Fibroblast of villous mesenchyme (primary cell): Measurements from ENCODE around the gene TMEM17. TPM values are rescaled to one million over a fixed set of nuclear protein-coding genes. Genes with fewer than 3 reads are reported as not detected.

Source experiments
- DNase-seq: peaks from one replicate; pipeline ENCODE4 v3.0.0-alpha.2; 2010; ENCODE audit warnings: low read depth
- H3K4me3 ChIP-seq: 2 replicates; pipeline ENCODE4 v1.5.1; 2011; ENCODE audit warnings: low read depth, mild to moderate bottlenecking, low read length
- CTCF ChIP-seq: IDR thresholded peaks from 2 replicates; pipeline ENCODE4 v1.5.1; 2012; ENCODE audit warnings: low read depth, mild to moderate bottlenecking, low read length; ENCODE audit not compliant: insufficient read depth
- total RNA-seq: library from RNA; depleted of rRNA; stranded (reverse); fragments of >200 nt; gene quantifications from 2 replicates; pipeline ENCODE4 v1.2.3, GENCODE V29; 2012

Gene TMEM17
- total RNA-seq, 1 donor: 3.0 TPM

- H3K4me3 ChIP-seq: no peak overlapping the region
- DNase-seq: no peak
- no peak for TF ChIP-seq CTCF
Measured at GRCh38 chr2:62462211-62462610, 43.8 kb downstream of the TMEM17 start.

- DNase-seq: no peak
Measured at GRCh38 chr2:62461707-62462106, 44.3 kb downstream of the TMEM17 start.

GRCh38 chr2:62461017-62461553, 44.9 kb downstream of the TMEM17 start:
- TF ChIP-seq CTCF: no peak
- no peak for DNase-seq
- no peak overlapping the region for H3K4me3 ChIP-seq

More at GRCh38 chr2:62461707-62462106, 44.3 kb downstream of the TMEM17 start:
- no peak overlapping the region for H3K4me3 ChIP-seq
- TF ChIP-seq CTCF: no peak

GRCh38 chr2:62460175-62460574, 45.8 kb downstream of the TMEM17 start:
- DNase-seq: no peak
- no peak overlapping the region for H3K4me3 ChIP-seq
- TF ChIP-seq CTCF: no peak

GRCh38 chr2:62459672-62460071, 46.3 kb downstream of the TMEM17 start:
- no peak overlapping the region for H3K4me3 ChIP-seq
- no peak for TF ChIP-seq CTCF
- no peak for DNase-seq

- no peak overlapping the region for H3K4me3 ChIP-seq
- DNase-seq: no peak
- TF ChIP-seq CTCF: no peak
Measured at GRCh38 chr2:62459106-62459505, 46.9 kb downstream of the TMEM17 start.

- no peak overlapping the region for H3K4me3 ChIP-seq
- no peak for TF ChIP-seq CTCF
- no peak for DNase-seq
Measured at GRCh38 chr2:62458671-62459081, 47.3 kb downstream of the TMEM17 start.
